HepG2 (cell line): ENCODE measurements around the gene FBLN5. TPM values are rescaled to one million over a fixed set of nuclear protein-coding genes. Genes with fewer than 3 reads are reported as not detected.

Source experiments
- ATAC-seq: fragments of 200-7000 bp; cut with Tn5 transposase; 3 replicates; pipeline ENCODE4 v1.9.1; 2020; ENCODE audit warnings: mild to moderate bottlenecking, moderate library complexity
- BruUV-seq: library from RNA; stranded (reverse); fragments of 400-500 nt; replicated peaks from 2 replicates; lab custom pipeline; 2021; lab: Mats Ljungman, UMichigan
- CTCF ChIA-PET: fragments of 300-600 bp; formaldehyde crosslinking; extraction: SDS; loops from one replicate; lab custom pipeline; 2021; ENCODE audit warnings: low total read pairs, inconsistent platforms, low intra/inter-chr PET ratio; lab: Yijun Ruan, JAX
- POLR2A ChIA-PET: fragments of 350-600 bp; sonication (Branson Sonifier 250); formaldehyde crosslinking; loops from one replicate; lab custom pipeline; 2020; ENCODE audit warnings: antibody characterized with exemption, inconsistent platforms; lab: Yijun Ruan, JAX
- DNase-seq: peaks from one replicate; pipeline ENCODE4 v3.0.0-alpha.2; 2015; ENCODE audit warnings: low spot score
- FAIRE-seq: peaks from 3 replicates; lab custom pipeline; 2011; peaks lifted over from hg19 to GRCh38; lab: Jason Lieb, UNC
- H2AFZ ChIP-seq: one replicate; pipeline ENCODE4 v1.6.1; 2011; ENCODE audit warnings: low read length, inconsistent platforms
- H3K27ac ChIP-seq: fragments of 300-600 bp; 3 replicates; pipeline ENCODE4 v1.8.0; 2011; ENCODE audit warnings: mixed run types, mild to moderate bottlenecking, mixed read lengths, low read length, inconsistent platforms; ENCODE audit not compliant: insufficient read depth; ENCODE audit errors: extremely low read length
- H3K27me3 ChIP-seq, 2 experiments: fragments of 200-600 bp in 1 of 2; 2 replicates in 1 of 2; 3 replicates in 1 of 2; pipeline versions ENCODE4 v1.6.0 to v1.8.0; 2011; ENCODE audit warnings: low read length in 2 of 2, mild to moderate bottlenecking in 2 of 2, moderate library complexity in 2 of 2, inconsistent platforms in 1 of 2; ENCODE audit not compliant: insufficient read depth in 2 of 2, control insufficient read depth in 1 of 2
- H3K36me3 ChIP-seq, 2 experiments: fragments of 200-600 bp in 1 of 2; replicated peaks in 1 of 2; 2 replicates in 1 of 2; 3 replicates in 1 of 2; pipeline versions ENCODE4 v1.5.1 to v1.8.0; 2011; ENCODE audit warnings: low read length in 2 of 2, inconsistent platforms in 1 of 2; ENCODE audit not compliant: insufficient read depth in 2 of 2, control insufficient read depth in 1 of 2
- H3K4me1 ChIP-seq: 2 replicates; pipeline ENCODE4 v1.5.1; 2012; ENCODE audit warnings: low read length, inconsistent platforms; ENCODE audit not compliant: insufficient read depth
- H3K4me2 ChIP-seq: 2 replicates; pipeline ENCODE4 v1.6.0; 2011; ENCODE audit warnings: low read depth, low read length, inconsistent platforms
- H3K4me3 ChIP-seq, 3 experiments: fragments of 200-600 bp in 1 of 3; sonication (generic), shearing (Covaris generic) in 1 of 3; replicated peaks in 1 of 3; 2 replicates each; pipeline ENCODE4 v1.5.1; 2011 to 2016; ENCODE audit warnings: low read length in 3 of 3, inconsistent platforms in 2 of 3, low read depth in 2 of 3, mild to moderate bottlenecking in 2 of 3, control low read depth in 1 of 3, mixed read lengths in 1 of 3; ENCODE audit not compliant: insufficient read depth in 1 of 3
- H3K79me2 ChIP-seq: one replicate; pipeline ENCODE4 v1.6.1; 2011; ENCODE audit warnings: low read length, inconsistent platforms; ENCODE audit not compliant: insufficient read depth
- H3K9ac ChIP-seq: 2 replicates; pipeline ENCODE4 v1.6.0; 2011; ENCODE audit warnings: mild to moderate bottlenecking, low read depth, low read length, inconsistent platforms; ENCODE audit not compliant: insufficient read depth
- H3K9me3 ChIP-seq: 2 replicates; pipeline ENCODE4 v1.5.1; 2012; ENCODE audit warnings: mild to moderate bottlenecking, low read length
- H4K20me1 ChIP-seq: 2 replicates; pipeline ENCODE4 v1.6.0; 2011; ENCODE audit warnings: inconsistent platforms, mild to moderate bottlenecking, low read length, moderate library complexity; ENCODE audit not compliant: insufficient read depth
- ATF4 ChIP-seq, 2 experiments: fragments of 450-650 bp in 1 of 2; sonication (generic) in 1 of 2; formaldehyde crosslinking; IDR thresholded peaks; 2 replicates each; pipeline versions ENCODE4 v1.5.0 to v1.8.0; 2020 to 2022; ENCODE audit warnings: mild to moderate bottlenecking in 1 of 2, missing genetic modification reagents in 1 of 2
- GABPB1 ChIP-seq: IDR thresholded peaks from 2 replicates; pipeline ENCODE4 v1.6.1; 2016; ENCODE audit warnings: mild to moderate bottlenecking, missing genetic modification reagents, moderate library complexity, missing compliant biosample characterization
- GLMP ChIP-seq: sonication (generic); formaldehyde crosslinking; IDR thresholded peaks from 2 replicates; pipeline ENCODE4 v1.9.0; 2021; ENCODE audit warnings: missing genetic modification reagents, mild to moderate bottlenecking, borderline replicate concordance
- HDAC2 ChIP-seq: sonication (generic); formaldehyde crosslinking; IDR thresholded peaks from 2 replicates; pipeline ENCODE4 v1.4.0; 2020; ENCODE audit warnings: missing genetic modification reagents
- ZBTB49 ChIP-seq: sonication (generic); formaldehyde crosslinking; IDR thresholded peaks from 2 replicates; pipeline ENCODE4 v1.4.0; 2020; ENCODE audit warnings: missing genetic modification reagents, borderline replicate concordance
- ZNF280B ChIP-seq: sonication (generic); formaldehyde crosslinking; IDR thresholded peaks from 2 replicates; pipeline ENCODE4 v1.5.0; 2020; ENCODE audit warnings: missing genetic modification reagents, mild to moderate bottlenecking, borderline replicate concordance
- ZNF317 ChIP-seq: sonication (generic); formaldehyde crosslinking; IDR thresholded peaks from 2 replicates; pipeline ENCODE4 v1.5.0; 2020; ENCODE audit warnings: mild to moderate bottlenecking, missing genetic modification reagents
- ZNF501 ChIP-seq: sonication (generic); formaldehyde crosslinking; IDR thresholded peaks from 2 replicates; pipeline ENCODE4 v1.5.1; 2020; ENCODE audit warnings: mild to moderate bottlenecking, moderate library complexity, missing genetic modification reagents
- ZNF616 ChIP-seq: sonication (generic); formaldehyde crosslinking; IDR thresholded peaks from 2 replicates; pipeline ENCODE4 v1.5.0; 2020; ENCODE audit warnings: low read depth, mild to moderate bottlenecking, missing genetic modification reagents
- ZNF770 ChIP-seq: sonication (generic); formaldehyde crosslinking; IDR thresholded peaks from 2 replicates; pipeline ENCODE4 v1.5.0; 2020; ENCODE audit warnings: mild to moderate bottlenecking, missing genetic modification reagents
- WGBS: methylation state at CpG from one replicate; pipeline ENCODE4 v1.1.6; 2017; ENCODE audit warnings: low lambda C conversion rate; 5-methylcytosine and 5-hydroxymethylcytosine counted together
- in situ Hi-C: cut with HindIII; loops from 2 replicates; pipeline ENCODE4 v1.10.0; 2017; ENCODE audit warnings: low pct_unique_long_range_greater_than_20kb; ENCODE audit not compliant: extremely low pct_ligation_motif_present
- intact Hi-C: fragments of 100-400 bp; cut with micrococcal nuclease; formaldehyde crosslinking; loops from one replicate; pipeline ENCODE4 v1.10.0; 2022; ENCODE audit not compliant: unreplicated experiment
- polyA plus RNA-seq, 8 experiments: library from polyadenylated mRNA; depleted of rRNA in 3 of 8; stranded (reverse) in 7 of 8; unstranded in 1 of 8; fragments of >200 nt; fragmentation: Illumina TruSeq in 4 of 8; extraction: Trizol in 4 of 8; gene quantifications; 2 replicates each; pipeline versions ENCODE4 v1.2.1 to v1.2.3, GENCODE V29; 2011 to 2016; ENCODE audit warnings: low read depth in 4 of 8, missing spikeins in 1 of 8, mixed read lengths in 1 of 8; ENCODE audit not compliant: insufficient read depth in 1 of 8
- total RNA-seq, 5 experiments: library from RNA; depleted of rRNA; stranded (reverse); fragments of >200 nt; fragmentation: Illumina TruSeq; extraction: Trizol; gene quantifications; 2 replicates each; pipeline ENCODE4 v1.2.3, GENCODE V29; 2016; ENCODE audit warnings: low read depth in 1 of 5

FBLN5 gene
- total and polyA plus RNA-seq, 2 of the 13 experiments (the other 11 are each of a cell fraction or from before 2014, with no cell fraction given): 0.38 to 0.77 TPM

GRCh38 chr14:91904483-91904882, 43.0 kb downstream of the FBLN5 start:
- 43% methylated on average over 7 of the region's 8 CpGs for WGBS
- in situ Hi-C loops (loop anchor here (25.0 kb wide), 1 partner anchor 242 kb away; no protein-coding TSS in a partner anchor), intact Hi-C loops (no loop called here)
- H3K27me3 ChIP-seq: no peaks in the 10 kb centered on the region; a peak in 1 of 5 replicates
- H4K20me1 ChIP-seq: no peaks in the 10 kb centered on the region
- no peaks in the 10 kb centered on the region for H3K36me3 ChIP-seq
- POLR2A ChIA-PET: no interaction called here
- no peak overlapping the region for H3K4me2 ChIP-seq
- BruUV-seq: no TSS peak
- H3K27ac ChIP-seq: no peak overlapping the region
- H3K4me3 ChIP-seq: no peak overlapping the region
- DNase-seq (no peak), ATAC-seq (no peak), FAIRE-seq (no peak)
- no peaks in the 10 kb centered on the region for H3K79me2 ChIP-seq
- no peaks in the 10 kb centered on the region for H3K9me3 ChIP-seq
- TF ChIP-seq ZNF317 (CRISPR knock-in tag) (no peak), HDAC2 (CRISPR knock-in tag) (no peak), ZNF280B (CRISPR knock-in tag) (no peak), ZNF770 (no peak), GABPB1 (CRISPR knock-in tag) (no peak), GLMP (CRISPR knock-in tag) (no peak), ZNF616 (CRISPR knock-in tag) (no peak), ZBTB49 (CRISPR knock-in tag) (no peak), ZNF501 (CRISPR knock-in tag) (no peak), ATF4 (CRISPR knock-in tag; IDR thresholded peaks at IDR 0.05) (no peak)
- peaks cover 20% of the 10 kb centered on the region for H3K4me1 ChIP-seq
- H2AFZ ChIP-seq: no peak overlapping the region
- CTCF ChIA-PET: no interaction called here
- H3K9ac ChIP-seq: no peak overlapping the region
